HG03103 (cell line): ENCODE results near the gene HPSE2.
"Not testable (repeated sequence)": the region's sequence is repeated elsewhere in the genome, so short reads cannot be mapped to it uniquely, and the experiment has no call there.

ENCODE experiments used
- ATAC-seq: cut with Tn5 transposase; IDR thresholded peaks from one replicate; pipeline ENCODE4 v1.9.1; 2021; ENCODE audit warnings: low read depth; ENCODE audit not compliant: unreplicated experiment

Gene HPSE2

GRCh38 chr10:98525969-98526368 lies 709.7 kb downstream of the HPSE2 start:
- ATAC-seq, result no peak

- no peak for ATAC-seq
Measured at GRCh38 chr10:98524124-98524523, 711.5 kb downstream of the HPSE2 start.

- no peak for ATAC-seq
Measured at GRCh38 chr10:98519841-98520240, 715.8 kb downstream of the HPSE2 start.

- ATAC-seq, result no peak
Measured at GRCh38 chr10:98517672-98518071, 718.0 kb downstream of the HPSE2 start.

GRCh38 chr10:98516352-98516751 lies 719.3 kb downstream of the HPSE2 start:
- ATAC-seq, result no peak

GRCh38 chr10:98513704-98514103 lies 721.9 kb downstream of the HPSE2 start:
- ATAC-seq, result no peak

GRCh38 chr10:98511876-98512275 lies 723.8 kb downstream of the HPSE2 start:
- ATAC-seq, result no peak

- no peak for ATAC-seq
Measured at GRCh38 chr10:98510412-98510995, 725.1 kb downstream of the HPSE2 start.

- no peak for ATAC-seq
Measured at GRCh38 chr10:98509745-98510144, 725.9 kb downstream of the HPSE2 start.

- not testable (repeated sequence) for ATAC-seq
Measured at GRCh38 chr10:98502535-98502934, 733.1 kb downstream of the HPSE2 start.

- no peak for ATAC-seq
Measured at GRCh38 chr10:98492763-98493162, 742.9 kb downstream of the HPSE2 start.

GRCh38 chr10:98489561-98490481 lies 745.8 kb downstream of the HPSE2 start:
- no peak for ATAC-seq

- no peak for ATAC-seq
Measured at GRCh38 chr10:98488669-98489430, 746.8 kb downstream of the HPSE2 start.

- no peak for ATAC-seq
Measured at GRCh38 chr10:98487649-98488048, 748.0 kb downstream of the HPSE2 start.

- no peak for ATAC-seq
Measured at GRCh38 chr10:98486421-98486820, 749.2 kb downstream of the HPSE2 start.

GRCh38 chr10:98485959-98486358 lies 749.7 kb downstream of the HPSE2 start:
- ATAC-seq, result no peak

- ATAC-seq, result no peak
Measured at GRCh38 chr10:98483658-98484057, 752.0 kb downstream of the HPSE2 start.

GRCh38 chr10:98482096-98482495 lies 753.6 kb downstream of the HPSE2 start:
- ATAC-seq, result no peak

GRCh38 chr10:98481404-98481945 lies 754.2 kb downstream of the HPSE2 start:
- ATAC-seq, result no peak

- no peak for ATAC-seq
Measured at GRCh38 chr10:98478430-98479222, 757.0 kb downstream of the HPSE2 start.
